Mesodermal cell (in vitro differentiated cells): ENCODE data around the gene ADRA2A.

Experiments used
- H3K27ac ChIP-seq: 2 replicates; pipeline ENCODE4 v1.7.0; 2013; ENCODE audit warnings: mild to moderate bottlenecking, low read depth, low read length, moderate library complexity; ENCODE audit not compliant: severe bottlenecking
- H3K36me3 ChIP-seq: 2 replicates; pipeline ENCODE4 v1.7.1; 2013; ENCODE audit warnings: mild to moderate bottlenecking, low read length, moderate library complexity; ENCODE audit not compliant: control insufficient read depth, insufficient read depth
- H3K4me1 ChIP-seq: one replicate; pipeline ENCODE4 v1.7.1; 2013; ENCODE audit warnings: mild to moderate bottlenecking, low read length; ENCODE audit not compliant: insufficient read depth, control insufficient read depth, poor library complexity, severe bottlenecking
- H3K4me3 ChIP-seq: 2 replicates; pipeline ENCODE4 v1.7.0; 2013; ENCODE audit warnings: low read length, control low read depth, mild to moderate bottlenecking; ENCODE audit not compliant: insufficient read depth, poor library complexity, severe bottlenecking; ENCODE audit errors: extremely low read depth
- H3K9me3 ChIP-seq: 2 replicates; pipeline ENCODE4 v1.7.1; 2013; ENCODE audit warnings: mild to moderate bottlenecking, low read length, moderate library complexity; ENCODE audit not compliant: control insufficient read depth
- WGBS, 2 experiments: methylation state at CpG; one replicate each; pipeline ENCODE4 v1.1.5; 2013; ENCODE audit warnings: missing lambda C conversion rate in 2 of 2; ENCODE audit not compliant: insufficient coverage in 2 of 2; 5-methylcytosine and 5-hydroxymethylcytosine counted together

Gene ADRA2A

GRCh38 chr10:111113238-111113960 is 36.6 kb downstream of the ADRA2A start:
- no peak overlapping the region for H3K4me3 ChIP-seq
- H3K36me3 ChIP-seq: no peaks in the 10 kb centered on the region
- H3K4me1 ChIP-seq: no peaks in the 10 kb centered on the region
- no peak overlapping the region for H3K27ac ChIP-seq
- WGBS, 2 experiments: 87 to 88% methylated on average over 7 of the region's 8 CpGs
- no peaks in the 10 kb centered on the region for H3K9me3 ChIP-seq

GRCh38 chr10:111113961-111114757 is 37.3 kb downstream of the ADRA2A start:
- WGBS, 2 experiments: 97 to 98% methylated on average over 7 to 10 of the region's 12 CpGs
- no peaks in the 10 kb centered on the region for H3K9me3 ChIP-seq
- H3K36me3 ChIP-seq: no peaks in the 10 kb centered on the region
- H3K27ac ChIP-seq: no peak overlapping the region
- no peak overlapping the region for H3K4me3 ChIP-seq
- no peaks in the 10 kb centered on the region for H3K4me1 ChIP-seq

GRCh38 chr10:111114758-111115500 is 38.1 kb downstream of the ADRA2A start:
- no peaks in the 10 kb centered on the region for H3K36me3 ChIP-seq
- no peak overlapping the region for H3K27ac ChIP-seq
- no peaks in the 10 kb centered on the region for H3K9me3 ChIP-seq
- H3K4me1 ChIP-seq: no peaks in the 10 kb centered on the region
- WGBS, 2 experiments: 93 to 96% methylated on average over 8 to 9 of the region's 12 CpGs
- no peak overlapping the region for H3K4me3 ChIP-seq

- H3K4me1 ChIP-seq: no peaks in the 10 kb centered on the region
- 93 to 96% methylated on average over 5 of the region's 9 CpGs for WGBS, 2 experiments
- H3K4me3 ChIP-seq: no peak overlapping the region
- H3K27ac ChIP-seq: no peak overlapping the region
- H3K9me3 ChIP-seq: no peaks in the 10 kb centered on the region
- no peaks in the 10 kb centered on the region for H3K36me3 ChIP-seq
Measured at GRCh38 chr10:111116211-111116610, 39.4 kb downstream of the ADRA2A start.

- no peak overlapping the region for H3K4me3 ChIP-seq
- H3K4me1 ChIP-seq: no peaks in the 10 kb centered on the region
- H3K27ac ChIP-seq: no peak overlapping the region
- 78 to 79% methylated on average over 10 of the region's 16 CpGs for WGBS, 2 experiments
- no peaks in the 10 kb centered on the region for H3K36me3 ChIP-seq
- H3K9me3 ChIP-seq: no peaks in the 10 kb centered on the region
Measured at GRCh38 chr10:111116762-111117445, 40.1 kb downstream of the ADRA2A start.

- no peaks in the 10 kb centered on the region for H3K9me3 ChIP-seq
- no peak overlapping the region for H3K4me3 ChIP-seq
- H3K27ac ChIP-seq: no peak overlapping the region
- no peaks in the 10 kb centered on the region for H3K4me1 ChIP-seq
- WGBS, 2 experiments: 77 to 98% methylated on average over 4 to 6 of the region's 8 CpGs
- no peaks in the 10 kb centered on the region for H3K36me3 ChIP-seq
Measured at GRCh38 chr10:111117528-111118277, 40.9 kb downstream of the ADRA2A start.

GRCh38 chr10:111118758-111119157 is 41.9 kb downstream of the ADRA2A start:
- H3K4me3 ChIP-seq: no peak overlapping the region
- no peak overlapping the region for H3K27ac ChIP-seq
- WGBS, 2 experiments: 91 to 94% methylated on average over 2 to 3 of the region's 3 CpGs
- no peaks in the 10 kb centered on the region for H3K36me3 ChIP-seq
- H3K4me1 ChIP-seq: no peaks in the 10 kb centered on the region
- H3K9me3 ChIP-seq: no peaks in the 10 kb centered on the region

- WGBS, 2 experiments: 96 to 100% methylated on average over 3 of the region's 4 CpGs
- no peak overlapping the region for H3K27ac ChIP-seq
- no peaks in the 10 kb centered on the region for H3K4me1 ChIP-seq
- no peaks in the 10 kb centered on the region for H3K9me3 ChIP-seq
- H3K36me3 ChIP-seq: no peaks in the 10 kb centered on the region
- no peak overlapping the region for H3K4me3 ChIP-seq
Measured at GRCh38 chr10:111119637-111120036, 42.8 kb downstream of the ADRA2A start.

GRCh38 chr10:111122127-111122526 is 45.3 kb downstream of the ADRA2A start:
- Histone ChIP-seq H3K9me3 (no peaks in the 10 kb centered on the region), H3K27ac (no peak overlapping the region), H3K36me3 (no peaks in the 10 kb centered on the region), H3K4me3 (no peak overlapping the region), H3K4me1 (no peaks in the 10 kb centered on the region)

- no peak overlapping the region for H3K27ac ChIP-seq
- WGBS, 2 experiments: 91 to 98% methylated on average over 5 of the region's 6 CpGs
- no peaks in the 10 kb centered on the region for H3K9me3 ChIP-seq
- H3K36me3 ChIP-seq: no peaks in the 10 kb centered on the region
- H3K4me3 ChIP-seq: no peak overlapping the region
- H3K4me1 ChIP-seq: no peaks in the 10 kb centered on the region
Measured at GRCh38 chr10:111123883-111124282, 47.1 kb downstream of the ADRA2A start.
